ENCODE results near the gene MCOLN2.

Gene MCOLN2

DNA sequence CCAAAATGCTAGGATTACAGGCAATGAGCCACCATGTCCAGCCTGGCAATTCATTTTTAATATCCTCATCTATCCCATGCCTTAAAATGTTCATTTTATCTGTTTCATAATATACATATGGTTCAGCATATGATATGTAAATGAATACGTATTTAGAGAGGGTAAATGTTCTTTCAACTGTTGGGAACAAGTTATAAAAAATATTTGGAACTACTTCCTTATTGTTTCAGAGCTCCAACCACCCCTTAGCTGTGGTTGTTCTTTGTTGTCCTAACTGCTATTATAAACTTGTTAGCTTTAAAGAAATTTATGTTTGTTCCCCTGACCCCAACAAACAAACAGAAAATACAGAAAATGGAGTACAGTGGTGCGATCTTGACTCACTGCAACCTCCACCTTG is 14.5 kb downstream of the MCOLN2 start:
- Histone ChIP-seq H2AFZ (ENCODE audit: low read length, unreplicated experiment) (no peak overlapping the region), H3K4me1 (ENCODE audit: control insufficient read depth, insufficient read depth, low read length, unreplicated experiment) (no peaks in the 10 kb centered on the region), H3K27me3 (ENCODE audit: insufficient read depth, low read length) (peaks cover 20% of the 10 kb centered on the region), H3K4me3 (ENCODE audit: low read depth, low read length) (no peak overlapping the region), H3K36me3 (ENCODE audit: insufficient read depth, low read length) (no peaks in the 10 kb centered on the region), H3K79me2 (ENCODE audit: control insufficient read depth, insufficient read depth, low read length, unreplicated experiment) (no peaks in the 10 kb centered on the region), H3K27ac (ENCODE audit: low read depth, low read length) (no peak overlapping the region)

- H3K79me2 ChIP-seq (ENCODE audit: control insufficient read depth, insufficient read depth, low read length, unreplicated experiment), result no peaks in the 10 kb centered on the region
- H3K27me3 ChIP-seq (ENCODE audit: insufficient read depth, low read length), result peaks cover 11% of the 10 kb centered on the region; the same call in 1 of the 2 replicates
- H3K36me3 ChIP-seq (ENCODE audit: insufficient read depth, low read length), result no peaks in the 10 kb centered on the region
- H3K27ac ChIP-seq (ENCODE audit: low read depth, low read length), result no peak overlapping the region
- no peak overlapping the region for H2AFZ ChIP-seq (ENCODE audit: low read length, unreplicated experiment)
- peaks cover 23% of the 10 kb centered on the region for H3K4me1 ChIP-seq (ENCODE audit: control insufficient read depth, insufficient read depth, low read length, unreplicated experiment)
- no peak overlapping the region for H3K4me3 ChIP-seq (ENCODE audit: low read depth, low read length)
Observed at GRCh38 chr1:84975035-84975434, 21.9 kb downstream of the MCOLN2 start.

- H3K4me3 ChIP-seq (ENCODE audit: low read depth, low read length), result no peak overlapping the region
Observed at GRCh38 chr1:84973498-84974334, 23.2 kb downstream of the MCOLN2 start.

DNA sequence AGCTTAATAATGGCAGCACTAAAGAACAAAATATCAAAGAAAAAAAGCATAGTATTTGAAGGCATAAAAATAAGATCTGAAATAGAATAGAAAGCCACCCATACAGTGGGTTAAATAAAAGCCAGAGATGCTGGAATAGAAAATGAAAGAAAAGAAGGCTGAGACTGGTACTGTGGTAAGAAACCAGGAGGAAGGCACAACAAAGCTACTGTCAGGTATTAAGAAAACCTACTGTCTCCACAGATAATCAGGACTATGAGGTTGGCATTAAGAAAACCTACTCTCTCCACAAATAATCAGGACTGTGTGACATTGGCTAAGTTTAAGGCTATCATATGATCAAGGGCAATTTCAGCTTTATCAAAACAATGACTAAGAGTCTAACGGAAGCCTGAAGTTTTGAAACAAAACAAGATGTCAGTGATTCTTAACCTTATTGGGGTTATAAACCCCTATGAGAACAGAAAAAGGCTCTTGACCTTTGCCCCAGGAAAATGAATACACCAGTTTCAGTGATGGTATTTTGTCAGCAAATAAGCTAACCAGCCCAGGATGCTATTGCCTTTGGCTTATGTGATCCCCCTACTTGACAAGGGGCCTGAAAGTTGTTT is 24.4 kb downstream of the MCOLN2 start:
- Histone ChIP-seq H2AFZ (ENCODE audit: low read length, unreplicated experiment) (peak overlapping the region; percentile 23), H3K36me3 (ENCODE audit: insufficient read depth, low read length) (no peaks in the 10 kb centered on the region), H3K27ac (ENCODE audit: low read depth, low read length) (peak overlapping the region; percentile 50), H3K4me3 (ENCODE audit: low read depth, low read length) (peak overlapping the region; percentile 45; the same call in 1 of the 2 replicates), H3K27me3 (ENCODE audit: insufficient read depth, low read length) (0 out of 2 replicates have a peak, but pooled peaks cover 6% of the 10 kb centered on the region), H3K79me2 (ENCODE audit: control insufficient read depth, insufficient read depth, low read length, unreplicated experiment) (no peaks in the 10 kb centered on the region), H3K4me1 (ENCODE audit: control insufficient read depth, insufficient read depth, low read length, unreplicated experiment) (peaks cover 23% of the 10 kb centered on the region)

More at GRCh38 chr1:84973498-84974334, 23.2 kb downstream of the MCOLN2 start:
- no peak overlapping the region for H2AFZ ChIP-seq (ENCODE audit: low read length, unreplicated experiment)
- H3K27me3 ChIP-seq (ENCODE audit: insufficient read depth, low read length), result 0 out of 2 replicates have a peak, but pooled peaks cover 6% of the 10 kb centered on the region
- no peaks in the 10 kb centered on the region for H3K36me3 ChIP-seq (ENCODE audit: insufficient read depth, low read length)
- H3K27ac ChIP-seq (ENCODE audit: low read depth, low read length), result no peak overlapping the region
- H3K4me1 ChIP-seq (ENCODE audit: control insufficient read depth, insufficient read depth, low read length, unreplicated experiment), result peaks cover 23% of the 10 kb centered on the region
- no peaks in the 10 kb centered on the region for H3K79me2 ChIP-seq (ENCODE audit: control insufficient read depth, insufficient read depth, low read length, unreplicated experiment)

DNA sequence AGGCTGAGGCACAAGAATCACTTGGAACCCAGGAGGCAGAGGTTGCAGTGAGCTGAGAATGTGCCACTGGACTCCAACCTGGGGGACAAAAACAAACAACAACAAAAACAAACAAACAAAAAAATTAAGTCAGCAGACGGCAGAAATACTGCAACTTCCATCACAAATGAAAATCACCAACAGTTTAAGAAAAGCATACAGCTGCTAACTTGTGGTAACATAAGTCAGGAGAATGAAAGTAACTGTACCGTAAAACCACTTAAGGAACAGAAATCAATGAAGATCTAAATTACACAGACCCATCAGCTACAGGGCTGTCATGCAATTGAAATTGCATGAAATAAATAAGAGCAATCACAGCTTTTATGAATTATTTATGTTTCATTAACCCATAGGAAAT is 25.0 kb downstream of the MCOLN2 start:
- H3K27ac ChIP-seq (ENCODE audit: low read depth, low read length), result no peak overlapping the region; the same call in 1 of the 2 replicates
- H3K36me3 ChIP-seq (ENCODE audit: insufficient read depth, low read length), result no peaks in the 10 kb centered on the region
- H3K27me3 ChIP-seq (ENCODE audit: insufficient read depth, low read length), result 0 out of 2 replicates have a peak, but pooled peaks cover under 1% of the 10 kb centered on the region
- peaks cover 23% of the 10 kb centered on the region for H3K4me1 ChIP-seq (ENCODE audit: control insufficient read depth, insufficient read depth, low read length, unreplicated experiment)
- H2AFZ ChIP-seq (ENCODE audit: low read length, unreplicated experiment), result peak overlapping the region; percentile 23
- H3K4me3 ChIP-seq (ENCODE audit: low read depth, low read length), result no peak overlapping the region
- H3K79me2 ChIP-seq (ENCODE audit: control insufficient read depth, insufficient read depth, low read length, unreplicated experiment), result no peaks in the 10 kb centered on the region

GRCh38 chr1:84969489-84970250 is 27.2 kb downstream of the MCOLN2 start:
- Histone ChIP-seq H3K27me3 (ENCODE audit: insufficient read depth, low read length) (no peaks in the 10 kb centered on the region), H3K27ac (ENCODE audit: low read depth, low read length) (no peak overlapping the region), H3K4me3 (ENCODE audit: low read depth, low read length) (no peak overlapping the region)

GRCh38 chr1:84968865-84969264 is 28.0 kb downstream of the MCOLN2 start:
- Histone ChIP-seq H3K4me3 (ENCODE audit: low read depth, low read length) (no peak overlapping the region), H3K27ac (ENCODE audit: low read depth, low read length) (no peak overlapping the region), H3K36me3 (ENCODE audit: insufficient read depth, low read length) (no peaks in the 10 kb centered on the region)

More at GRCh38 chr1:84969489-84970250, 27.2 kb downstream of the MCOLN2 start:
- Histone ChIP-seq H3K79me2 (ENCODE audit: control insufficient read depth, insufficient read depth, low read length, unreplicated experiment) (no peaks in the 10 kb centered on the region), H3K36me3 (ENCODE audit: insufficient read depth, low read length) (no peaks in the 10 kb centered on the region), H2AFZ (ENCODE audit: low read length, unreplicated experiment) (no peak overlapping the region), H3K4me1 (ENCODE audit: control insufficient read depth, insufficient read depth, low read length, unreplicated experiment) (peaks cover 23% of the 10 kb centered on the region)

DNA sequence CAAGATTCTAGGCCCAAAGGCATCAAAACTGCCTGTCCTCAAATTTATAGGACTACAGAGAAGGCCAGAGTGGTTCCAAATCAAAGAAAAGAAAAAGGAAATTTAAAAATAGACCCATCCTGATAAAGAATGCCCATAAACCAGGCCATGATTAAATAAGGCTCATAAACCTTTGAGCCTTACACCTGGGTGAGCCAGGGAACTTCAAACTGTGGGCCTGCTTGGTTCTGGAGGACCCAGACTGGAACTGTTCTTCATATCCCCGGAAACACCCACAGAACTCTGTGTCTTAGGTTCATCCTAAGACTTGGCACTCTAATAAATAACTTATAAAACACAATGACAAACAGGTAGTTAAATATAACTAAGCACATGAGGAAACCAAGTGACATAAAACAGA is 28.8 kb downstream of the MCOLN2 start:
- H3K27ac ChIP-seq (ENCODE audit: low read depth, low read length), result no peak overlapping the region
- H3K79me2 ChIP-seq (ENCODE audit: control insufficient read depth, insufficient read depth, low read length, unreplicated experiment), result no peaks in the 10 kb centered on the region
- no peak overlapping the region for H3K4me3 ChIP-seq (ENCODE audit: low read depth, low read length)
- no peaks in the 10 kb centered on the region for H3K36me3 ChIP-seq (ENCODE audit: insufficient read depth, low read length)
- H2AFZ ChIP-seq (ENCODE audit: low read length, unreplicated experiment), result no peak overlapping the region
- H3K27me3 ChIP-seq (ENCODE audit: insufficient read depth, low read length), result no peaks in the 10 kb centered on the region
- peaks cover 19% of the 10 kb centered on the region for H3K4me1 ChIP-seq (ENCODE audit: control insufficient read depth, insufficient read depth, low read length, unreplicated experiment)

More at GRCh38 chr1:84968865-84969264, 28.0 kb downstream of the MCOLN2 start:
- no peaks in the 10 kb centered on the region for H3K27me3 ChIP-seq (ENCODE audit: insufficient read depth, low read length)
- no peaks in the 10 kb centered on the region for H3K79me2 ChIP-seq (ENCODE audit: control insufficient read depth, insufficient read depth, low read length, unreplicated experiment)
- H2AFZ ChIP-seq (ENCODE audit: low read length, unreplicated experiment), result no peak overlapping the region
- peaks cover 23% of the 10 kb centered on the region for H3K4me1 ChIP-seq (ENCODE audit: control insufficient read depth, insufficient read depth, low read length, unreplicated experiment)

- H3K4me3 ChIP-seq (ENCODE audit: low read depth, low read length), result no peak overlapping the region
- H3K27ac ChIP-seq (ENCODE audit: low read depth, low read length), result no peak overlapping the region
- no peaks in the 10 kb centered on the region for H3K36me3 ChIP-seq (ENCODE audit: insufficient read depth, low read length)
- peaks cover 16% of the 10 kb centered on the region for H3K4me1 ChIP-seq (ENCODE audit: control insufficient read depth, insufficient read depth, low read length, unreplicated experiment)
- no peak overlapping the region for H2AFZ ChIP-seq (ENCODE audit: low read length, unreplicated experiment)
- no peaks in the 10 kb centered on the region for H3K27me3 ChIP-seq (ENCODE audit: insufficient read depth, low read length)
- H3K79me2 ChIP-seq (ENCODE audit: control insufficient read depth, insufficient read depth, low read length, unreplicated experiment), result no peaks in the 10 kb centered on the region
Observed at GRCh38 chr1:84967666-84968065, 29.2 kb downstream of the MCOLN2 start.

DNA sequence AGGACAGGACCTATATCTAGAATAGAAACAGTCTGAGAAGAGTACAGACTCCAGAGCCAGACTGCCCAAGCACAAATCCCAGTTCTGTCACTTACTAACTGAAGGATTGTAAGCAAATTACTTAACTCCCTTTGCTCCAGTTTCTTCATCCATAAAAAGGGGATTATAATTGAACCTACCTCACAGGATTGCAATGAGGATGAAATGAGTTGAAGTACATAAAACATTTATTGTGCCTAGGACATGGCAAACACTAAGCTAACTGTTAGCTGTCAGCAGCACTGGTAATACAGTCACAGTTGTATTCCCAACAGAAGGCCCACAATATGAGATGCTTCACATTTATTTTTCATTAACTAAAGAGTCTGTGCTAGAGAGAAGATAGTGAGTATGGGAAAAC is 33.9 kb downstream of the MCOLN2 start:
- Histone ChIP-seq H3K27me3 (ENCODE audit: insufficient read depth, low read length) (no peaks in the 10 kb centered on the region), H3K79me2 (ENCODE audit: control insufficient read depth, insufficient read depth, low read length, unreplicated experiment) (no peaks in the 10 kb centered on the region), H3K4me1 (ENCODE audit: control insufficient read depth, insufficient read depth, low read length, unreplicated experiment) (peaks cover 33% of the 10 kb centered on the region), H2AFZ (ENCODE audit: low read length, unreplicated experiment) (no peak overlapping the region), H3K36me3 (ENCODE audit: insufficient read depth, low read length) (no peaks in the 10 kb centered on the region), H3K27ac (ENCODE audit: low read depth, low read length) (no peak overlapping the region), H3K4me3 (ENCODE audit: low read depth, low read length) (no peak overlapping the region)

All from ACC112 (cell line).